Lower leg skin (tissue), 3 donors: ENCODE measurements around the gene ADAMTS16.

Experiments
- POLR2A ChIP-seq, 2 donors: fragments of 450-650 bp; IDR thresholded peaks; one replicate each; pipeline ENCODE4 v1.6.1; 2016 to 2017; ENCODE audit warnings: antibody characterized with exemption in 2 of 2, mild to moderate bottlenecking in 1 of 2, moderate library complexity in 1 of 2
- TF ChIP-seq, protein P1 (sequence below), 3 donors: fragments of 450-650 bp; IDR thresholded peaks; one replicate each; pipeline ENCODE4 v1.5.1; 2016; ENCODE audit warnings: antibody characterized with exemption in 3 of 3, mild to moderate bottlenecking in 3 of 3, moderate library complexity in 2 of 3

DNA sequence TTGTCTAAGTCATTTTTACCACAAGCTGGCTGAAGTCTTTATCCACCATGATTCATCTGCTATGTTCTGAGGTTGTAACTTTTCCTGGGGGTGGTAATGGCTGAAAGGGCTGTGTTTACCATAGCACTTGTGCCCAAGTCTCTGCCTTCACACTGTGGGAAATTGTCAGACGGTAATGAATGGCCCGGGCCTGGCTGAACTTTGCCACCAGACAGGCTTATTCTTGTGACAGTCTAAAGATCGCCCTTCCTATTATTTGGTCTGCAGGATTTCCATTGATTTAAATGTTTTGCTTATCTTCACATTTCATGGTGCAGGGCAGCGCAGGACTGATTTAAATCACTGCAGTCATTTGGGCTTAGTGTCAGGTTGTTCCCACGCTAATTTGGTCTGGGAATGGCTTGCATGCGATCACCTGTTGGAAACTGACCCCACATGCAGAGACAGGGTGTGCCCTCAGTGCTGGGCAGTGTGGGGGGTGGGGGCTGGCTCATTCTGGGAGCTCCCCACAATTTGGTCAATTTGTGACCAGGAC, 173.0 kb downstream of the ADAMTS16 start:
- TF ChIP-seq, protein P1, sequence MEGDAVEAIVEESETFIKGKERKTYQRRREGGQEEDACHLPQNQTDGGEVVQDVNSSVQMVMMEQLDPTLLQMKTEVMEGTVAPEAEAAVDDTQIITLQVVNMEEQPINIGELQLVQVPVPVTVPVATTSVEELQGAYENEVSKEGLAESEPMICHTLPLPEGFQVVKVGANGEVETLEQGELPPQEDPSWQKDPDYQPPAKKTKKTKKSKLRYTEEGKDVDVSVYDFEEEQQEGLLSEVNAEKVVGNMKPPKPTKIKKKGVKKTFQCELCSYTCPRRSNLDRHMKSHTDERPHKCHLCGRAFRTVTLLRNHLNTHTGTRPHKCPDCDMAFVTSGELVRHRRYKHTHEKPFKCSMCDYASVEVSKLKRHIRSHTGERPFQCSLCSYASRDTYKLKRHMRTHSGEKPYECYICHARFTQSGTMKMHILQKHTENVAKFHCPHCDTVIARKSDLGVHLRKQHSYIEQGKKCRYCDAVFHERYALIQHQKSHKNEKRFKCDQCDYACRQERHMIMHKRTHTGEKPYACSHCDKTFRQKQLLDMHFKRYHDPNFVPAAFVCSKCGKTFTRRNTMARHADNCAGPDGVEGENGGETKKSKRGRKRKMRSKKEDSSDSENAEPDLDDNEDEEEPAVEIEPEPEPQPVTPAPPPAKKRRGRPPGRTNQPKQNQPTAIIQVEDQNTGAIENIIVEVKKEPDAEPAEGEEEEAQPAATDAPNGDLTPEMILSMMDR (IDR thresholded peaks at IDR 0.05), result no peak
- TF ChIP-seq POLR2A (IDR thresholded peaks at IDR 0.05), result no peak
